Sigmoid colon (tissue), 4 donors: ENCODE results near the gene AMBP.

Experiments used
- EP300 ChIP-seq, 4 donors: sonication (generic); formaldehyde crosslinking; IDR thresholded peaks; one replicate each; pipeline ENCODE4 v1.6.1; 2017; ENCODE audit warnings: antibody characterized with exemption in 4 of 4
- POLR2A ChIP-seq, 2 donors: fragments of 450-650 bp; IDR thresholded peaks; one replicate each; pipeline ENCODE4 v1.6.1; 2016; ENCODE audit warnings: antibody characterized with exemption in 2 of 2, mild to moderate bottlenecking in 2 of 2, moderate library complexity in 2 of 2
- POLR2AphosphoS5 ChIP-seq, 4 donors: sonication (generic); formaldehyde crosslinking; IDR thresholded peaks; one replicate each; pipeline ENCODE4 v1.6.1; 2017; ENCODE audit warnings: antibody characterized with exemption in 4 of 4
- TF ChIP-seq, protein P1 (sequence below), 4 experiments: fragments of 450-650 bp in 3 of 4; fragments of 200-600 bp in 1 of 4; IDR thresholded peaks; one replicate each; pipeline ENCODE4 v1.5.1; 2016 to 2019; ENCODE audit warnings: antibody characterized with exemption in 4 of 4, mild to moderate bottlenecking in 3 of 4, moderate library complexity in 2 of 4

DNA sequence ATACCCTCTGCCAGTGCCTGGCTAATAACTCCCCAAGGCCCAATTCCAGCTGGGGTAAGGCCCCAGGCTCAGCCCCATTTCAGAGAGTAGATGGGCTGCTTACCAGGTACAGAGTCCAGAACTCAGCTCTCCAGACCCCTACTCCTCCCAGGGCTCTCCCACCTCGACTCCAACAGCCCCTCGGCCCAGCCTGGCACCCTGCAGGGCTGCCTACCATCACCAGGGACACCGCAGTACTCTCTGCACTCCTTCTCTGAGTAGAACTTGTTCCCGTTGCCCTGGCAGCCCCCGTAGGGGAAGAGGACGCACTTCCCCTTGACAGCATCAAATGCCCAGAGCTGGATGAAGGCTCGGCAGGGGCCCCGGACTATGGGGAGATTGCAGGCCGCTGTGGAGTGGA, 17.4 kb downstream of the AMBP start:
- TF ChIP-seq EP300 (IDR thresholded peaks at IDR 0.05) (no peak), POLR2AphosphoS5 (IDR thresholded peaks at IDR 0.05) (no peak), POLR2A (IDR thresholded peaks at IDR 0.05) (no peak)
- TF ChIP-seq, protein P1, sequence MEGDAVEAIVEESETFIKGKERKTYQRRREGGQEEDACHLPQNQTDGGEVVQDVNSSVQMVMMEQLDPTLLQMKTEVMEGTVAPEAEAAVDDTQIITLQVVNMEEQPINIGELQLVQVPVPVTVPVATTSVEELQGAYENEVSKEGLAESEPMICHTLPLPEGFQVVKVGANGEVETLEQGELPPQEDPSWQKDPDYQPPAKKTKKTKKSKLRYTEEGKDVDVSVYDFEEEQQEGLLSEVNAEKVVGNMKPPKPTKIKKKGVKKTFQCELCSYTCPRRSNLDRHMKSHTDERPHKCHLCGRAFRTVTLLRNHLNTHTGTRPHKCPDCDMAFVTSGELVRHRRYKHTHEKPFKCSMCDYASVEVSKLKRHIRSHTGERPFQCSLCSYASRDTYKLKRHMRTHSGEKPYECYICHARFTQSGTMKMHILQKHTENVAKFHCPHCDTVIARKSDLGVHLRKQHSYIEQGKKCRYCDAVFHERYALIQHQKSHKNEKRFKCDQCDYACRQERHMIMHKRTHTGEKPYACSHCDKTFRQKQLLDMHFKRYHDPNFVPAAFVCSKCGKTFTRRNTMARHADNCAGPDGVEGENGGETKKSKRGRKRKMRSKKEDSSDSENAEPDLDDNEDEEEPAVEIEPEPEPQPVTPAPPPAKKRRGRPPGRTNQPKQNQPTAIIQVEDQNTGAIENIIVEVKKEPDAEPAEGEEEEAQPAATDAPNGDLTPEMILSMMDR (IDR thresholded peaks at IDR 0.05) = no peak
